B cell (primary cell): Measurements from ENCODE around the gene GRB10.
"Not testable (repeated sequence)": the region's sequence is repeated elsewhere in the genome, so short reads cannot be mapped to it uniquely, and the experiment has no call there.

Experiments used
- CTCF ChIP-seq: fragments of 200-600 bp; IDR thresholded peaks from one replicate; pipeline ENCODE4 v1.8.0; 2022; ENCODE audit warnings: antibody characterized with exemption, mild to moderate bottlenecking
- EZH2 ChIP-seq: IDR thresholded peaks from 2 replicates; pipeline ENCODE4 v1.6.1; 2012; ENCODE audit warnings: borderline replicate concordance, low read depth, mild to moderate bottlenecking, moderate library complexity, low read length; ENCODE audit not compliant: insufficient read depth, poor library complexity, severe bottlenecking

- TF ChIP-seq CTCF, EZH2: not testable (repeated sequence)
These were observed 9.6 kb downstream of the GRB10 start for GRCh38 chr7:50773071-50773470.
